HepG2 (cell line): ENCODE data around the gene RHOV. TPM values are rescaled to one million over a fixed set of nuclear protein-coding genes. Genes with fewer than 3 reads are reported as not detected.

Experiments used
- ADNP ChIP-seq: sonication (generic); formaldehyde crosslinking; IDR thresholded peaks from 2 replicates; pipeline ENCODE4 v1.4.0; 2020; ENCODE audit warnings: missing genetic modification reagents
- CCDC6 ChIP-seq: sonication (generic); formaldehyde crosslinking; IDR thresholded peaks from 2 replicates; pipeline ENCODE4 v1.8.1; 2022; ENCODE audit warnings: mild to moderate bottlenecking, missing genetic modification reagents, moderate library complexity
- DPF2 ChIP-seq: sonication (generic); formaldehyde crosslinking; IDR thresholded peaks from 2 replicates; pipeline ENCODE4 v1.4.0; 2020; ENCODE audit warnings: mild to moderate bottlenecking, low read depth, missing genetic modification reagents, borderline replicate concordance
- NFKB2 ChIP-seq: sonication (generic); formaldehyde crosslinking; IDR thresholded peaks from 2 replicates; pipeline ENCODE4 v1.4.0; 2020; ENCODE audit warnings: missing genetic modification reagents, borderline replicate concordance
- RFXAP ChIP-seq: sonication (generic); formaldehyde crosslinking; IDR thresholded peaks from 2 replicates; pipeline ENCODE4 v1.4.0; 2020; ENCODE audit warnings: missing genetic modification reagents, borderline replicate concordance
- SKI ChIP-seq: fragments of 450-650 bp; IDR thresholded peaks from one replicate; pipeline ENCODE4 v1.6.1; 2018; ENCODE audit warnings: mild to moderate bottlenecking; ENCODE audit not compliant: partially characterized antibody
- UBTF ChIP-seq: sonication (generic); formaldehyde crosslinking; IDR thresholded peaks from 2 replicates; pipeline ENCODE4 v1.4.0; 2020; ENCODE audit warnings: mild to moderate bottlenecking, missing genetic modification reagents
- YEATS4 ChIP-seq: sonication (generic); formaldehyde crosslinking; IDR thresholded peaks from 2 replicates; pipeline ENCODE4 v1.4.0; 2020; ENCODE audit warnings: missing genetic modification reagents, borderline replicate concordance
- ZNF143 ChIP-seq: sonication (generic); formaldehyde crosslinking; IDR thresholded peaks from 2 replicates; pipeline ENCODE4 v1.4.0; 2020; ENCODE audit warnings: missing genetic modification reagents
- ZNF234 ChIP-seq: sonication (generic); formaldehyde crosslinking; conservative IDR thresholded peaks from 2 replicates; pipeline ENCODE4 v1.5.1; 2020; ENCODE audit warnings: mild to moderate bottlenecking, missing genetic modification reagents
- ZNF513 ChIP-seq: sonication (generic); formaldehyde crosslinking; conservative IDR thresholded peaks from 2 replicates; pipeline ENCODE4 v1.5.0; 2020; ENCODE audit warnings: missing genetic modification reagents
- ZNF589 ChIP-seq: sonication (generic); formaldehyde crosslinking; conservative IDR thresholded peaks from 2 replicates; pipeline ENCODE4 v1.8.0; 2022; ENCODE audit warnings: mild to moderate bottlenecking, moderate library complexity, missing genetic modification reagents
- ZNF609 ChIP-seq: sonication (generic); formaldehyde crosslinking; IDR thresholded peaks from 2 replicates; pipeline ENCODE4 v1.4.0; 2020; ENCODE audit warnings: mild to moderate bottlenecking, missing genetic modification reagents, borderline replicate concordance
- ZNF614 ChIP-seq: IDR thresholded peaks from 2 replicates; pipeline ENCODE4 v1.6.1; 2018; ENCODE audit warnings: missing biosample characterization, missing genetic modification reagents, inconsistent platforms, borderline replicate concordance
- ZNF691 ChIP-seq: sonication (generic); formaldehyde crosslinking; IDR thresholded peaks from 2 replicates; pipeline ENCODE4 v1.4.0; 2020; ENCODE audit warnings: missing genetic modification reagents, low read depth, mild to moderate bottlenecking, borderline replicate concordance
- ZNF782 ChIP-seq: sonication (generic); formaldehyde crosslinking; IDR thresholded peaks from 2 replicates; pipeline ENCODE4 v1.4.0; 2020; ENCODE audit warnings: missing genetic modification reagents, mild to moderate bottlenecking, borderline replicate concordance
- ZSCAN12 ChIP-seq: sonication (generic); formaldehyde crosslinking; IDR thresholded peaks from 2 replicates; pipeline ENCODE4 v1.9.0; 2021; ENCODE audit warnings: mild to moderate bottlenecking, missing genetic modification reagents
- polyA plus RNA-seq, 8 experiments: library from polyadenylated mRNA; depleted of rRNA in 3 of 8; stranded (reverse) in 7 of 8; unstranded in 1 of 8; fragments of >200 nt; fragmentation: Illumina TruSeq in 4 of 8; extraction: Trizol in 4 of 8; gene quantifications; 2 replicates each; pipeline versions ENCODE4 v1.2.1 to v1.2.3, GENCODE V29; 2011 to 2016; ENCODE audit warnings: low read depth in 4 of 8, missing spikeins in 1 of 8, mixed read lengths in 1 of 8; ENCODE audit not compliant: insufficient read depth in 1 of 8
- total RNA-seq, 5 experiments: library from RNA; depleted of rRNA; stranded (reverse); fragments of >200 nt; fragmentation: Illumina TruSeq; extraction: Trizol; gene quantifications; 2 replicates each; pipeline ENCODE4 v1.2.3, GENCODE V29; 2016; ENCODE audit warnings: low read depth in 1 of 5

RHOV gene
- total and polyA plus RNA-seq, 2 of the 13 experiments (the other 11 are each of a cell fraction or from before 2014, with no cell fraction given), result 0.17 to 0.18 TPM

- TF ChIP-seq UBTF (CRISPR knock-in tag) (peak; percentile 86), ZNF513 (CRISPR knock-in tag) (0 out of 2 replicates have a peak, but pooled peaks have one; percentile 73), ZSCAN12 (CRISPR knock-in tag) (peak; percentile 71; the same call in 1 of the 2 replicates), DPF2 (no peak), RFXAP (CRISPR knock-in tag) (peak; percentile 73; the same call in 1 of the 2 replicates), ADNP (CRISPR knock-in tag) (peak; percentile 51; the same call in 1 of the 2 replicates), NFKB2 (CRISPR knock-in tag) (peak; percentile 51; the same call in 1 of the 2 replicates), ZNF614 (CRISPR knock-in tag) (no peak), SKI (no peak), ZNF782 (CRISPR knock-in tag) (peak; percentile 52; the same call in 1 of the 2 replicates), ZNF589 (CRISPR knock-in tag) (no peak), ZNF234 (CRISPR knock-in tag) (peak; percentile 49; the same call in 1 of the 2 replicates), YEATS4 (0 out of 2 replicates have a peak, but pooled peaks have one; percentile 60), ZNF609 (CRISPR knock-in tag) (0 out of 2 replicates have a peak, but pooled peaks have one; percentile 24), ZNF691 (CRISPR knock-in tag) (0 out of 2 replicates have a peak, but pooled peaks have one; percentile 65), CCDC6 (CRISPR knock-in tag) (peak; percentile 57; the same call in 1 of the 2 replicates), ZNF143 (CRISPR knock-in tag) (peak; percentile 46; the same call in 1 of the 2 replicates)
Observed at GRCh38 chr15:40873694-40874561, at the start of gene RHOV (continued).
